ENCODE measurements around the gene CDPF1. TPM values are rescaled to one million over a fixed set of nuclear protein-coding genes. Genes with fewer than 3 reads are reported as not detected.
A peak's percentile ranks its signal among the peaks of the same experiment; 100 is the strongest.

Gene CDPF1
- total RNA-seq, 2 donors from 2014 or later: 5.9 to 12.5 TPM

GRCh38 chr22:46238541-46238940 lies 11.6 kb downstream of the CDPF1 start:
- WGBS, 2 donors: 93 to 96% methylated on average over 10 to 16 of the region's 16 CpGs
- no peak overlapping the region for H3K4me3 ChIP-seq
- H3K36me3 ChIP-seq (replicated peaks in 1 of 2; ENCODE audit: insufficient read depth in 1 of 2, low read depth in 2 of 2): peaks cover 0 to 2% of the 10 kb centered on the region in 2 donors

GRCh38 chr22:46237453-46238124 lies 12.5 kb downstream of the CDPF1 start:
- Histone ChIP-seq H3K27me3 (no peaks in the 10 kb centered on the region), H3K9me3 (no peaks in the 10 kb centered on the region), H3K27ac (no peak overlapping the region), H3K4me1 (peaks cover 20% of the 10 kb centered on the region), H3K36me3 (replicated peaks in 1 of 2; ENCODE audit: insufficient read depth in 1 of 2, low read depth in 2 of 2) (peaks cover 0 to 2% of the 10 kb centered on the region in 2 donors), H3K4me3 (no peak overlapping the region)
- intact Hi-C loops (cut with DNase I): no loop called here
- DNase-seq (no peak), ATAC-seq (no peak)
- TF ChIP-seq CTCF (IDR thresholded peaks at IDR 0.05) (no peak), POLR2A (IDR thresholded peaks at IDR 0.05) (no peak)
- WGBS, 2 donors: 92 to 96% methylated on average over 12 of the region's 12 CpGs

More at GRCh38 chr22:46238541-46238940, 11.6 kb downstream of the CDPF1 start:
- DNase-seq (no peak), ATAC-seq (no peak)
- Histone ChIP-seq H3K4me1 (peaks cover 13% of the 10 kb centered on the region), H3K27me3 (no peaks in the 10 kb centered on the region), H3K9me3 (no peaks in the 10 kb centered on the region), H3K27ac (no peak overlapping the region)
- intact Hi-C loops (cut with DNase I): no loop called here
- no peak for TF ChIP-seq CTCF (IDR thresholded peaks at IDR 0.05)
- no peak for TF ChIP-seq POLR2A (IDR thresholded peaks at IDR 0.05)

- ATAC-seq (no peak), DNase-seq (no peak)
- no peak overlapping the region for H3K27ac ChIP-seq
- H3K4me1 ChIP-seq: peaks cover 9% of the 10 kb centered on the region
- intact Hi-C loops (cut with DNase I): no loop called here
- H3K9me3 ChIP-seq: no peaks in the 10 kb centered on the region
- no peak for TF ChIP-seq CTCF (IDR thresholded peaks at IDR 0.05)
- TF ChIP-seq POLR2A (IDR thresholded peaks at IDR 0.05): no peak
- H3K36me3 ChIP-seq (replicated peaks in 1 of 2; ENCODE audit: insufficient read depth in 1 of 2, low read depth in 2 of 2): peaks cover 0 to 2% of the 10 kb centered on the region in 2 donors
- WGBS, 2 donors: 86 to 90% methylated on average over 12 of the region's 12 CpGs
- no peaks in the 10 kb centered on the region for H3K27me3 ChIP-seq
- H3K4me3 ChIP-seq: no peak overlapping the region
Observed at GRCh38 chr22:46234969-46235368, 15.1 kb downstream of the CDPF1 start.

GRCh38 chr22:46233231-46233630 lies 16.9 kb downstream of the CDPF1 start:
- Histone ChIP-seq H3K4me1 (peaks cover 9% of the 10 kb centered on the region), H3K27me3 (no peaks in the 10 kb centered on the region), H3K9me3 (no peaks in the 10 kb centered on the region), H3K36me3 (replicated peaks in 1 of 2; ENCODE audit: insufficient read depth in 1 of 2, low read depth in 2 of 2) (peaks cover 0 to under 1% of the 10 kb centered on the region in 2 donors), H3K27ac (peak overlapping the region in 2 of 4 donors; percentile 35 to 60), H3K4me3 (no peak overlapping the region)
- DNase-seq (peak; percentile 69 to 77 (median 76)), ATAC-seq (peak; percentile 90)
- WGBS, 2 donors: 21 to 22% methylated on average over 8 to 9 of the region's 9 CpGs
- intact Hi-C loops (cut with DNase I): no loop called here
- no peak for TF ChIP-seq POLR2A (IDR thresholded peaks at IDR 0.05)
- no peak for TF ChIP-seq CTCF (IDR thresholded peaks at IDR 0.05)
